KMS-11 (cell line): ENCODE results near the gene WDR13.

Experiments used
- H2AFZ ChIP-seq: fragments of 200-600 bp; sonication (generic); 2 replicates; pipeline ENCODE4 v1.6.1; 2016; ENCODE audit warnings: antibody characterized with exemption, mixed run types, low read depth
- H3K27ac ChIP-seq: fragments of 200-600 bp; sonication (generic); 2 replicates; pipeline ENCODE4 v1.6.1; 2016; ENCODE audit warnings: mild to moderate bottlenecking, mixed run types
- H3K27me3 ChIP-seq: fragments of 200-600 bp; sonication (generic); 2 replicates; pipeline ENCODE4 v1.6.1; 2017; ENCODE audit warnings: mild to moderate bottlenecking, low read depth, mixed run types, moderate library complexity; ENCODE audit not compliant: insufficient read depth
- H3K36me3 ChIP-seq: fragments of 200-600 bp; sonication (generic); 2 replicates; pipeline ENCODE4 v1.6.1; 2017; ENCODE audit warnings: mild to moderate bottlenecking, mixed run types; ENCODE audit not compliant: insufficient read depth
- H3K4me1 ChIP-seq: fragments of 200-600 bp; sonication (generic); 2 replicates; pipeline ENCODE4 v1.6.1; 2016; ENCODE audit warnings: mild to moderate bottlenecking, low read depth, mixed run types; ENCODE audit not compliant: poor library complexity, severe bottlenecking
- H3K4me2 ChIP-seq: fragments of 200-600 bp; sonication (generic); 2 replicates; pipeline ENCODE4 v1.7.0; 2016; ENCODE audit warnings: mild to moderate bottlenecking, mixed run types
- H3K4me3 ChIP-seq: fragments of 200-600 bp; sonication (generic); IDR thresholded peaks from 2 replicates; pipeline ENCODE4 v1.6.1; 2017; ENCODE audit warnings: low read depth, low read length, mixed read lengths; ENCODE audit not compliant: insufficient read depth
- H3K79me2 ChIP-seq: fragments of 200-600 bp; sonication (generic); 2 replicates; pipeline ENCODE4 v1.6.1; 2016; ENCODE audit warnings: low read depth, mixed run types; ENCODE audit not compliant: insufficient read depth
- H3K9ac ChIP-seq: fragments of 200-600 bp; sonication (generic); 2 replicates; pipeline ENCODE4 v1.6.1; 2016; ENCODE audit warnings: mild to moderate bottlenecking, mixed run types
- H4K20me1 ChIP-seq: fragments of 200-600 bp; sonication (generic); 2 replicates; pipeline ENCODE4 v1.6.1; 2016; ENCODE audit warnings: mild to moderate bottlenecking, mixed run types; ENCODE audit not compliant: insufficient read depth
- CTCF ChIP-seq: fragments of 200-600 bp; sonication (generic); conservative IDR thresholded peaks from 2 replicates; pipeline ENCODE4 v1.6.1; 2017; ENCODE audit warnings: low read depth, mild to moderate bottlenecking, antibody characterized with exemption, low read length, moderate library complexity, mixed read lengths

The WDR13 gene

GRCh38 chrX:48598614-48599013 lies 1.3 kb downstream of the WDR13 start:
- no peak overlapping the region; the same call in 1 of the 2 replicates for H2AFZ ChIP-seq
- peak overlapping the region; percentile 57; the same call in 1 of the 2 replicates for H3K4me2 ChIP-seq
- no peak overlapping the region for H3K9ac ChIP-seq
- no peaks in the 10 kb centered on the region for H3K36me3 ChIP-seq
- TF ChIP-seq CTCF, result no peak
- H3K27me3 ChIP-seq, result no peaks in the 10 kb centered on the region
- H3K79me2 ChIP-seq, result no peaks in the 10 kb centered on the region
- H4K20me1 ChIP-seq, result no peaks in the 10 kb centered on the region
- H3K4me1 ChIP-seq, result no peaks in the 10 kb centered on the region
- no peak overlapping the region for H3K4me3 ChIP-seq
- no peak overlapping the region for H3K27ac ChIP-seq

GRCh38 chrX:48599341-48599740 lies 2.0 kb downstream of the WDR13 start:
- Histone ChIP-seq H3K4me1 (no peaks in the 10 kb centered on the region), H3K36me3 (no peaks in the 10 kb centered on the region), H3K79me2 (no peaks in the 10 kb centered on the region), H3K4me2 (no peak overlapping the region), H3K27me3 (no peaks in the 10 kb centered on the region), H4K20me1 (no peaks in the 10 kb centered on the region), H3K9ac (no peak overlapping the region), H3K4me3 (no peak overlapping the region), H2AFZ (no peak overlapping the region), H3K27ac (no peak overlapping the region)
- TF ChIP-seq CTCF, result no peak

- Histone ChIP-seq H4K20me1 (no peaks in the 10 kb centered on the region), H3K79me2 (no peaks in the 10 kb centered on the region), H3K36me3 (no peaks in the 10 kb centered on the region), H3K27ac (no peak overlapping the region), H3K9ac (no peak overlapping the region), H2AFZ (no peak overlapping the region), H3K4me2 (no peak overlapping the region), H3K4me3 (no peak overlapping the region), H3K4me1 (no peaks in the 10 kb centered on the region), H3K27me3 (no peaks in the 10 kb centered on the region)
- TF ChIP-seq CTCF, result no peak
These were observed 2.9 kb downstream of the WDR13 start for GRCh38 chrX:48600226-48600625.

- Histone ChIP-seq H3K4me2 (no peak overlapping the region), H3K27me3 (no peaks in the 10 kb centered on the region), H3K36me3 (no peaks in the 10 kb centered on the region), H3K4me1 (no peaks in the 10 kb centered on the region), H3K9ac (no peak overlapping the region), H3K4me3 (no peak overlapping the region), H2AFZ (no peak overlapping the region), H3K27ac (no peak overlapping the region), H3K79me2 (no peaks in the 10 kb centered on the region), H4K20me1 (no peaks in the 10 kb centered on the region)
- no peak for TF ChIP-seq CTCF
These were observed 4.6 kb downstream of the WDR13 start for GRCh38 chrX:48601741-48602394.
